Tibial nerve (tissue), 4 donors: ENCODE data around the gene SCAPER. TPM values are rescaled to one million over a fixed set of nuclear protein-coding genes. Genes with fewer than 3 reads are reported as not detected.
"Not testable (repeated sequence)": the region's sequence is repeated elsewhere in the genome, so short reads cannot be mapped to it uniquely, and the experiment has no call there.

Experiments used
- DNase-seq, 2 donors: peaks; one replicate each; pipeline ENCODE4 v3.0.0-alpha.2; 2019; ENCODE audit warnings: low spot score in 2 of 2
- H3K27ac ChIP-seq, 4 donors: fragments of 200-600 bp; sonication (generic) in 3 of 4; one replicate each; pipeline ENCODE4 v1.5.1; 2017 to 2019; ENCODE audit warnings: mild to moderate bottlenecking in 1 of 4
- H3K27me3 ChIP-seq, 2 donors: fragments of 200-600 bp; sonication (generic) in 1 of 2; one replicate each; pipeline versions ENCODE4 v1.5.1 to v1.6.0; 2017 to 2019
- H3K36me3 ChIP-seq, 3 donors: fragments of 200-600 bp; sonication (generic); one replicate each; pipeline ENCODE4 v1.5.1; 2018 to 2019
- H3K4me1 ChIP-seq, 4 donors: fragments of 200-600 bp; sonication (generic) in 3 of 4; one replicate each; pipeline ENCODE4 v1.5.1; 2017 to 2019
- H3K4me3 ChIP-seq, 4 donors: fragments of 200-600 bp; sonication (generic) in 3 of 4; one replicate each; pipeline ENCODE4 v1.5.1; 2017 to 2019; ENCODE audit warnings: mild to moderate bottlenecking in 1 of 4, moderate library complexity in 1 of 4
- H3K9me3 ChIP-seq, 4 donors: fragments of 200-600 bp; sonication (generic) in 3 of 4; one replicate each; pipeline ENCODE4 v1.5.1; 2017 to 2019
- EP300 ChIP-seq, 2 donors: sonication (generic); formaldehyde crosslinking; IDR thresholded peaks; one replicate each; pipeline ENCODE4 v1.6.1; 2017; ENCODE audit warnings: antibody characterized with exemption in 2 of 2, mild to moderate bottlenecking in 1 of 2
- POLR2A ChIP-seq, 2 donors: fragments of 450-650 bp; IDR thresholded peaks; one replicate each; pipeline ENCODE4 v1.6.1; 2017; ENCODE audit warnings: antibody characterized with exemption in 2 of 2, mild to moderate bottlenecking in 2 of 2, moderate library complexity in 2 of 2
- WGBS, 2 donors: methylation state at CpG; one replicate each; pipeline ENCODE4 v1.1.5; 2018; 5-methylcytosine and 5-hydroxymethylcytosine counted together
- total RNA-seq, 4 donors: library from RNA; depleted of rRNA; stranded (reverse); fragments of >200 nt; gene quantifications; one replicate each; pipeline ENCODE4 v1.1.0, GENCODE V29; 2016
- TF ChIP-seq, protein P1 (sequence below), 5 experiments: fragments of 200-600 bp in 3 of 5; fragments of 450-650 bp in 2 of 5; sonication (generic) in 3 of 5; IDR thresholded peaks; one replicate each; pipeline ENCODE4 v1.5.1; 2016 to 2019; ENCODE audit warnings: antibody characterized with exemption in 5 of 5, mild to moderate bottlenecking in 3 of 5, moderate library complexity in 2 of 5

Gene SCAPER
- total RNA-seq, 4 donors from 2014 or later = 25.5 to 45.3 (median 37.3) TPM

DNA sequence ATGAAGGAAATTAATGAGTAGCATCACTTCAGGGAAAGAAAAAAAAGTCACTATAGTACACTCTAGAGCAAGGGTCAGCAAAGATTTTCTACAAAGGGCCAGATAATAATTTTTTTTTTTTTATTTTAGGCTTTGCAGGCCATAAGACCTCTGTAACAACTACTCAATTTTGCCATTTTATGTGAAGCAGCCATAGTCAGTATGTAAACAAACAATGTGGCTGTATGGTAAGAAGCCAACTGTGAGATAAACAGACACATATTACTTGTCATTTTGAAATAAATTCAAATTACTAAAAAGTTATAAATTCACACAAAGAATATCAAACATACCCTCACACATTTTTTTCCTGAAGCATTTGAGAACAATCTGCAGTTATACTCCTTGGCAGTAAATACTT lies 40.6 kb downstream of the SCAPER start:
- no peaks in the 10 kb centered on the region for H3K27me3 ChIP-seq
- TF ChIP-seq EP300 (IDR thresholded peaks at IDR 0.05) = no peak
- TF ChIP-seq, protein P1, sequence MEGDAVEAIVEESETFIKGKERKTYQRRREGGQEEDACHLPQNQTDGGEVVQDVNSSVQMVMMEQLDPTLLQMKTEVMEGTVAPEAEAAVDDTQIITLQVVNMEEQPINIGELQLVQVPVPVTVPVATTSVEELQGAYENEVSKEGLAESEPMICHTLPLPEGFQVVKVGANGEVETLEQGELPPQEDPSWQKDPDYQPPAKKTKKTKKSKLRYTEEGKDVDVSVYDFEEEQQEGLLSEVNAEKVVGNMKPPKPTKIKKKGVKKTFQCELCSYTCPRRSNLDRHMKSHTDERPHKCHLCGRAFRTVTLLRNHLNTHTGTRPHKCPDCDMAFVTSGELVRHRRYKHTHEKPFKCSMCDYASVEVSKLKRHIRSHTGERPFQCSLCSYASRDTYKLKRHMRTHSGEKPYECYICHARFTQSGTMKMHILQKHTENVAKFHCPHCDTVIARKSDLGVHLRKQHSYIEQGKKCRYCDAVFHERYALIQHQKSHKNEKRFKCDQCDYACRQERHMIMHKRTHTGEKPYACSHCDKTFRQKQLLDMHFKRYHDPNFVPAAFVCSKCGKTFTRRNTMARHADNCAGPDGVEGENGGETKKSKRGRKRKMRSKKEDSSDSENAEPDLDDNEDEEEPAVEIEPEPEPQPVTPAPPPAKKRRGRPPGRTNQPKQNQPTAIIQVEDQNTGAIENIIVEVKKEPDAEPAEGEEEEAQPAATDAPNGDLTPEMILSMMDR (IDR thresholded peaks at IDR 0.05) = no peak
- no peak for TF ChIP-seq POLR2A (IDR thresholded peaks at IDR 0.05)
- no peak for DNase-seq
- no peaks in the 10 kb centered on the region for H3K9me3 ChIP-seq
- peaks cover 0 to 8% (median 0%) of the 10 kb centered on the region in 4 donors for H3K4me1 ChIP-seq
- no peaks in the 10 kb centered on the region for H3K36me3 ChIP-seq
- no peak overlapping the region for H3K27ac ChIP-seq
- no peak overlapping the region for H3K4me3 ChIP-seq

DNA sequence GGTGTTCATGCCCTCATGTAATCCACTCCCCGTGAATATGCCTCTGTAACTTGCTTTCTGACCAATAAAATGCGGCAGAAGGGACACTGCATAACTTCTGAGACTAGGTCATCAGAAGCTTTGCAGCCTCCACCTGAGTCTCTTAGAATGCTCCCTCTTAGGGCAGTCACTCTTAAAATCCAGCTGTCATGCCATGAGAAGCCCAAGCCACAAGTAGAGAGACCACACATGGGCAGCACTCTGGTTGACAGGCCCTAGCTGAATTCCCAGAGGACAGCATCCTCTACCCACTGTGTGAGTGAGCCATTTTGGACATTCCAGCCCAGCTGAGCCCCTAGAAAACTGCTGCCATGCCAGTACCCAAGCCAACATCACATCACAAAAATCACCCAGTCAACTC lies 41.4 kb downstream of the SCAPER start:
- 91 to 96% methylated on average over 2 of the region's 2 CpGs for WGBS, 2 donors

DNA sequence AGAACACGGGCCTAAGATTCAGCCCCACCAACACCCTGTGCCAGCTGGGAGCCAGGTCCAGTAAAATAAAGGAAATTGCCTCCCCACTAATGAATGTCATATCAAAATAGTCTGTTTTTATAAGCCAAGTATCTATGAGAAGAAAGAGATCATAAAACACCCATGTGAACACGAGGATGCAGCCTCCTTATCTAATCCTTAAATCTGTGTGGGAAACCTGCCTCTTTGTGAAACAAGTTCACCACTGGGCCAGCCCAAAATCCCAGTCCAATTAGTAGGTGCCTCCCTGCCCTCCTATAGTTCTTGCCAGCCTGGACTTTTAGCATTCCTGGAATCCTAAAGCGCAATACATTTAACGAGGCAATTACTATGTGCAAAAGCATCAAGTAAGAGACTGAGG lies 42.0 kb downstream of the SCAPER start:
- TF ChIP-seq, protein P1 (IDR thresholded peaks at IDR 0.05) = no peak
- TF ChIP-seq POLR2A (IDR thresholded peaks at IDR 0.05) (no peak), EP300 (IDR thresholded peaks at IDR 0.05) (no peak)
- no peaks in the 10 kb centered on the region for H3K9me3 ChIP-seq
- H3K27me3 ChIP-seq = no peaks in the 10 kb centered on the region
- WGBS, 2 donors = 78 to 87% methylated on average over 4 of the region's 4 CpGs
- peaks cover 0 to 8% (median 0%) of the 10 kb centered on the region in 4 donors for H3K4me1 ChIP-seq
- no peak overlapping the region for H3K4me3 ChIP-seq
- no peak overlapping the region for H3K27ac ChIP-seq
- H3K36me3 ChIP-seq = no peaks in the 10 kb centered on the region
- DNase-seq = no peak

More for the DNA sequence above, 41.4 kb downstream of the SCAPER start:
- DNase-seq = no peak
- no peak overlapping the region for H3K4me3 ChIP-seq
- no peaks in the 10 kb centered on the region for H3K27me3 ChIP-seq
- H3K36me3 ChIP-seq = no peaks in the 10 kb centered on the region
- TF ChIP-seq, protein P1 (IDR thresholded peaks at IDR 0.05) = no peak
- no peak for TF ChIP-seq EP300 (IDR thresholded peaks at IDR 0.05)
- TF ChIP-seq POLR2A (IDR thresholded peaks at IDR 0.05) = no peak
- no peak overlapping the region for H3K27ac ChIP-seq
- H3K9me3 ChIP-seq = no peaks in the 10 kb centered on the region
- H3K4me1 ChIP-seq = peaks cover 0 to 8% (median 0%) of the 10 kb centered on the region in 4 donors

DNA sequence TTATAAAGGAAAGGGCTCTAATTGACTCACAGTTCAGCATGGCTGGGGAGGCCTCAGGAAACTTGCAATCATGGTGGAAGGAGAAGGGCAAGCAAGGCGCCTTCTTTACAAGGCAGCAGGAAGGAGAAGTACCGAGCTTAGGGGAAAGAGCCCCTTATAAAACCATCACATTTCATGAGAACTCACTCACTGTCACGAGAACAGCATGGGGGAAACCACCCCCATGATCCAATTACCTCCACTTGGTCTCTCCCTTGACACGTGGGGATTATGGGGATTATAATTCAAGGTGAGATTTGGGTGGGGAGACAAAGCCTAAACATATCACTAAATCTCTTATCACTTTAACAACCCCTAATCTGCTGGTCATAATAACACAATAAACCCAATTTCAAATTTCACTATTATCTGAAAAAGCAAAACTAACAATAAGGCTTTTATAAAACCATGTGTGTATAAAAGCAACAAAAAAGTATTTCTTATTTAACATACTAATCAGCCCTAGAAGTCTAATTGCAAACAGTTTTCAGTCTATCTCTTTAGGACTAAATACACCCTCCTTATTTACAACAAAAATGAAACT lies 43.2 kb downstream of the SCAPER start:
- Histone ChIP-seq H3K27me3 (no peaks in the 10 kb centered on the region), H3K27ac (no peak overlapping the region), H3K9me3 (no peaks in the 10 kb centered on the region), H3K4me1 (peaks cover 0 to 8% (median 0%) of the 10 kb centered on the region in 4 donors), H3K4me3 (no peak overlapping the region), H3K36me3 (peaks cover 0 to 6% (median 0%) of the 10 kb centered on the region in 3 donors)
- TF ChIP-seq POLR2A (IDR thresholded peaks at IDR 0.05) = no peak
- no peak for TF ChIP-seq EP300 (IDR thresholded peaks at IDR 0.05)
- TF ChIP-seq, protein P1 (IDR thresholded peaks at IDR 0.05) = no peak
- 83 to 89% methylated on average over 4 of the region's 4 CpGs for WGBS, 2 donors
- no peak for DNase-seq

DNA sequence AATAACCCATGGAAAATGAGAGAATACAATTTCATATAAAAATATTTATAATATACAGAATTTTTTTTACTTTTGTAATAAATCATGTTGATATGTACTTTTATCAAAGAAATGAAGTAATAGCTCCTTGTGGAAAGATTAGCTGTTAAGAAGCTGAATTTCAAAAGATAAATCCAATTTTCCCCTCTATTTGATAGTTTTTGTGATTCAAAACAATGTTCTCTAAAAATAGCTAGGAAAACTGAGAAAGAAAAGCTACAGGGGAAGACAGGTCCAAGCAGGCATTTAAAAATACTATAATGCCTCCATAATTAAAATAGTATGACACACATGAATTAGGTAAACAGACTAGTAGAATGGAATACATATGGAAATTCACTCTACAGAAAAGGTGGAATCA lies 44.9 kb downstream of the SCAPER start:
- Histone ChIP-seq H3K36me3 (peaks cover 0 to 21% (median 0%) of the 10 kb centered on the region in 3 donors), H3K4me3 (no peak overlapping the region), H3K27me3 (no peaks in the 10 kb centered on the region), H3K9me3 (peaks cover 0 to 1% (median under 1%) of the 10 kb centered on the region in 4 donors), H3K4me1 (peaks cover 0 to 4% (median 0%) of the 10 kb centered on the region in 4 donors), H3K27ac (no peak overlapping the region)
- DNase-seq = no peak
- TF ChIP-seq, protein P1 (IDR thresholded peaks at IDR 0.05) = no peak
- TF ChIP-seq POLR2A (IDR thresholded peaks at IDR 0.05) = no peak
- TF ChIP-seq EP300 (IDR thresholded peaks at IDR 0.05) = no peak

DNA sequence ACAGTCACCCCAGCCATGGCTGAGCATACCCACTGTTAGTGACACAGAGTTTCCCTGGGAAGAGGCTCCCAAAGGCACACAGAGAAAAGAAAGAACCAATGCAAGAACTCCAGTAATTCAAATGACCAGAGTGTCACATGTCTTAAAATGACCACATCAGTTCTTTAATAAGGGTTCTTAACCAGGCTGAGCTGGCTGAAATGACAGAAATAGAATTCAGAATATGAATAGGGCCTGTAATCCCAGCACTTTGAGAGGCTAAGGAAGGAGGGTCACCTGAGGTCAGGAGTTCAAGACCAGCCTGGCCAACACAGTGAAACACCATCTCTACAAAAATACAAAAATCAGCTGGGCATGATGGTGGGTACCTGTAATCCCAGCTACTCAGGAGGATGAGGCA lies 54.8 kb downstream of the SCAPER start:
- H3K4me3 ChIP-seq, H3K27me3 ChIP-seq, H3K27ac ChIP-seq, DNase-seq, H3K4me1 ChIP-seq: not testable (repeated sequence)
- Histone ChIP-seq H3K36me3 (peaks cover 0 to 67% (median 0%) of the 10 kb centered on the region in 3 donors), H3K9me3 (peaks cover 0 to 22% (median 8%) of the 10 kb centered on the region in 4 donors)
